GM21786 (cell line): ENCODE measurements around the gene GPR107.
"Not testable (repeated sequence)": the region's sequence is repeated elsewhere in the genome, so short reads cannot be mapped to it uniquely, and the experiment has no call there.

Experiments
- ATAC-seq: cut with Tn5 transposase; IDR thresholded peaks from one replicate; pipeline ENCODE4 v1.9.1; 2021; ENCODE audit not compliant: unreplicated experiment

The GPR107 gene

DNA sequence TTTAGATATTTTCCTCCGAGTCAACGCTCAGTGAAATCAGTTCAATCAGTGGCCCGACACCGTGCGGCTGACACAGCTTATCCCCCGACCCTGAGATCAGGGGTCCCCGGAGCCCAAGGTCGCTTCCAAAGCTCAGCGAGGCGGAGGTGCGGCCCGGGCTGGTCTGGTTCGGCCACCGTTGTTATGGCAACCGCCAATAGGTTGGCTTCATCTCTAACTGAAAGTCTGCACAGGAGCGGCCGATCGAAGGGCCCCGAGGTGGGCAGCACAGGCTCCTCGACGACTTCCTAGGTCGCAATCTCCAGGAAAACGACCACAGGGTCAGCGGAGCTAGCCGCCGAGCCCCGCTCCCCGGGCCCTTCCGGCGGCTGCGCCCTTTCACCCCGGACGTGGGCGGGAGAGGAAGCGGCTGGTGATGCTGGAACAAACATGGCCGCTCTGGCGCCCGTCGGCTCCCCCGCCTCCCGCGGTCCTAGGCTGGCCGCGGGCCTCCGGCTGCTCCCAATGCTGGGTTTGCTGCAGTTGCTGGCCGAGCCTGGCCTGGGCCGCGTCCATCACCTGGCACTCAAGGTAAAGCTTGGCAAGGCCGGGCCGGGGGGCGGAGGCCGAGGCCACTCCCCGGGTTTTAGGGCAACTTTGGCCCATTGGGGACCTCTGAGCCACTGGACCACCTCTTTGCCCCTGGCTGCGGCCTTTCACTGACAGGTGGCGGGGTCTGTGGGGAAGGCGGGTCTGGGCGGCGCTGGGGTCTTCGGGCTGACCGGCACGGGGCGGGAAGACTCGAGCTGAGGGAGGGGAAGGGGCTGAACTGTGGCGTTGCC, at the start of gene GPR107:
Gene GPR107, plus strand, starts transcription at position 403 of the 821 bp plus-strand sequence. Its CDS starts 27 bp downstream, at position 430.
- ATAC-seq: peak; percentile 63

DNA sequence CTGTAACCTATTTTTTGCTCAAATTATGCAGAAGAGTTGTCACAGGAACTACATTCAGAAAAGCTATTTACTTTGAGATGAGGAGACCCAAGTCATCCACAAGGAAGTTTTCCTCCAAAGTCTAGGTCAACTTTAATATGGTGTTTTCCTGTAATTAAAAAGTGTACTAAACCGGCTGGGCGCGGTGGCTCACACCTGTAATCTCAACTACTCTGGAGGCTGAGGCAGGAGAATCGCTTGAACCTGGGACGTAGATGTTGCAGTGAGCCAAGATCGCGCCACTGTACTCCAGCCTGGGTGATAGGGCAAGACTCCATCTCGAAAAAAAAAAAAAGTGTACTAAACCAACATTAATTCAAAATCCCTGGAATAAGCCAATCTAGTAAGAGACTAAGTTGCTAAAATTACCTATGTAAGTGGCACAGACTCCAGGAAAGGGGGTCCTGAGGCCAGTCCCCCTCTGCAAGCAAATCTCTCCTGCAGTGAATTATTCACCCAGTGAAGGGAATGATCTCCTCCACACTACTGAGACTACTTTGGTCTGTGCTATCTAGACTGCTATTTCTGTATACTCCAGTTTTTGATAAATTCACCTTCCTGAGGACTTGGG, 49.7 kb upstream of the GPR107 start:
- no peak for ATAC-seq

DNA sequence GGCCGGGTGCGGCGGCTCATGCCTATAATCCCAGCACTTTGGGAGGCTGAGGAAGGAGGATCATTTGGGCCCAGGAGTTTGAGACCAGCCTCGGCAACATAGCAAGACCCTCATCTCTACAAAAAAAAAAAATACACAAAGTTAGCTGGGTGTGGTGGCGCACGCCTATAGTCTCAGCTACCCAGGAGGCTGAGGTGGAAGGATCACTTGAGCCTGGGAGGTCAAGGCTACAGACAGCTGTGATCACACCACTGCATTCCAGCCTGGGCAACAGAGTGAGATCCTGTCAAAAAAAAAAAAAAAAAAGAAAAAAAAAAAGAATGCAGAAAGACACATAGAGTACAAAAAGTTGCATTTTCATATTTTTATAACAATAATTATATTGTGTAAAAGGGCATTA, 46.8 kb upstream of the GPR107 start:
- ATAC-seq: not testable (repeated sequence)

DNA sequence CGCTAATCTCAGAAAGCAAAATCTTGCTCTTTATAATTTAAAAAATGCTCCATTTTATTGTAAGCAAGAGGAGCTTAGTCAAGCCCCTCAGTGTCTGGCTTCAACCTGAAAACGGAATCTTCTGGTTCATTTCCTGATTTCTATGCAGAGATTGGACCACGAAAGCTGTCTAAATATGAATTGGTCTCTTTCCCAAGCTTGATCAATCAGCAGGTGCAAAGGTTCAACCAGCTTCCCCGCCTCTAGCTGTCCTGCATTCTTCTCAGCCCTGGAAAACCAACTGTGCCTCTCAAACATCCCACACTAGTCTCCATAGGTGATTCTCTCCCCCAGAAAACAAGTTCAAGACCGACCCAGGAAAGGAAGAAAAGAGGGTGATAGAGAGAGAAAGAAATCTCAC, 45.2 kb upstream of the GPR107 start:
- ATAC-seq: no peak

DNA sequence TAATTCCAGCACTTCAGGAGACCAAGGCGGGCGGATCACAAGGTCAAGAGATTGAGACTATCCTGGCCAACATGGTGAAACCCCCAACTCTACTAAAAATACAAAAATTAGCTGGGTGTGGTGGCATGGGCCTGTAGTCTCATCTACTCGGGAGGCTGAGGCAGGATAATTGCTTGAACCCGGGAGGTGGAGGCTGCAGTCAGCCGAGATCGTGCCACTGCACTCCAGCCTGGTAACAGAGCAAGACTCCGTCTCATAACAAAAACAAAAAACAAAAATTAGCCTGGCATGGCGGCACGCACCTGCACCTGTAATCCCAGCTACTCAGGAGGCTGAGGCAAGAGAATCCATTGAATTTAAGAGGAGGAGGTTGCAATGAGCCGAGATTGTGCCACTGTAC, 44.2 kb upstream of the GPR107 start:
- ATAC-seq: not testable (repeated sequence)

DNA sequence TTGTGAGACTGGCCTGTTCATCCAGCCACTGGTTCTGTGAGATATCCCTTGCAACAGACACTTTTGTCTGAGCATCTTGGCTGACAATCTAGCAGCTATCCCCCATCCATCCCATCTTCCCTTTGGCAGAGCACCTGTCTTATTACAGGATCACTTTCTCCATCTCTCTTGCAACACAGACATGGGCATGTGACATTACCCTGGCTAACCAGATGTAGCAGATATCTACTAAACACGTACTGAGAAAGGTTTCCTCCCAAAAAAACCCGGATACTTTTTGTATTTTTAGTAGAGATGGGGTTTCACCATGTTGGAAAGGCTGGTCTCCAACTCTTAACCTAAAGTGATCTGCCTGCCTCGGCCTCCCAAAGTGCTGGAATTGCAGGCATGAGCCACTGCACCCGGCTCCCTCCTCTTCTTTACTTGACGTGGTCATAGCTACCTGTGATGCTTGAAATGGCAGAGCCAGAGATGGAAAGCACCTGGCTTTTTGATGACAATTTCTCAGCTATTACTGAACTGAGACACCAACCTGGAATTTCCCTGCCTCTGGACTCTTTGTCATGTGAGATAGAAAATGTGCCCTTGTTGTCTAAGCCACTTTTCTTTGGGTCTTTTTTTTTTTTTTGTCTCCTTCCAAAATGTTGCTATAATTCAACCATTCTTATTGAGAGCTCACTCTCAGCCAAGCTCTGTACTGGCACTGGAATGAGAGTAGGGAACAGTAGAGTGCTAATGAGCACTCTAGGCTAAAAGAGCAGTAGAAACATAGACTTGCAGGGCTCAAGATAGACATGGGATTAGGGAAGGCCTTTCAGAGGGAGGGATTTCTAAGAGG, 43.3 kb upstream of the GPR107 start:
- no peak for ATAC-seq

DNA sequence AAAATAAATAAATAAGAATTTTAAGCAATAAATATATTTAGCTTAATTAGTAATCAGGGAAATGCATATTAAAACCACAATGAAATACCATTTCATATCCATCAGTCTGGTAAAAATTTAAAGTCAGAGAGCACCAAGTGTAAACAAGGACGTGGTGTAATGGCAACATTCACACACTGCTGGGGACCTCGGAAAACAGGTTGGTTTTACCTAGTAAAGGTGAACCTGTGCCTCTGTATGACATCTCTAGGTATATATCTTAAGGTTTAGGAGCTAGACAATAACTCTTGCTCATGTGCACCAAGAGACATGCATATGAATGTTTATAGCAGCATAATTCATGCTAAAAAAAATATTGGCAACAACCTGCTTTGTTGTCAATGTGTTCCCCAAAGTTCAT, 40.4 kb upstream of the GPR107 start:
- ATAC-seq: no peak

DNA sequence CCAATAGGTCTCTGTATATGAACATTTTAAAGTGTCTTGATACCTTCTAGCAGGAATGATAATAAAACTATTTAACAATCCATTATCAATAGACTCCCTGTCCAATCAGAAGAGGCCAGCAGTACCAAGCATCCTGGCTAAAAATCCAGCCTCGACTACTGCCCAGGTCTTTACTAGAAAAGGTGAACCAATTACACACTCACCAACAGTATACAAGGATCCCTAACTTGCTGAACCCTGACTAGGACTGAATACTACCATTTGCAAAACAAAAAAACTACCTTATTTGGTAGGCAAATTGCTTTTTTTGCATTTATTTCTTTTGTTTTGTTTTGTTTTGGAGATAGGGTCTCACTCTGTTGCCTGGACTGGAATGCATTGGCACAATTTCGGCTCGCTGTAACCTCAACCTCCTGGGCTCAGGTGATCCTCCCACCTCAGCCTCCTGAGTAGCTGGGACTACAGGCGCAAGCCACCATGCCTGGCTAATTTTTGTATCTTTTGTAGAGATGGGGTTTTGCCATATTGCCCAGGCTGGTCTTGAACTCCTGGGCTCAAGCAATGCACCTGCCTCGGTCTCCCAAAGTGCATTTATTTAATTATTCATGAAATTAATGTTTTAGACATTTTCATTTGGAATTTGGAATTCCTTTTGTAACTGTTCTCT, 38.2 kb upstream of the GPR107 start:
- ATAC-seq: no peak

DNA sequence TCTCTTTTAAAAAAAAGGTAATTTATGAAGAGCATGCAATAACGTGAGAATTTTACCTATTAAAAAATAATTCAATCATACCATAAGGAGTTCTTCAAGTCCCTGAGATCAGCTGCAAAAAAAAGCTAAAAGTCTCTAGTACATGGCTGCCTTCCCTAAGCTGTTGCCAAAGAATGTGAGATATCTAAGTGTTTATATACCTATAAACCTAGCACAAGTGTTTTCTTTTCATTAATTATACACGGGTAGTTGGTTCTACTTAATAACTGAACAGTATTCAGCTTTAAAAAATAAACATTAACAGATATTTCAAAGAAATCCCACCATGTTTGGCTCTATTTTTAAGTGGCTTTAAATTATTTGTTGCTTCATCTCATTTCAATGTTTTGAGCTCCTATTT, 36.6 kb upstream of the GPR107 start:
- ATAC-seq: no peak

DNA sequence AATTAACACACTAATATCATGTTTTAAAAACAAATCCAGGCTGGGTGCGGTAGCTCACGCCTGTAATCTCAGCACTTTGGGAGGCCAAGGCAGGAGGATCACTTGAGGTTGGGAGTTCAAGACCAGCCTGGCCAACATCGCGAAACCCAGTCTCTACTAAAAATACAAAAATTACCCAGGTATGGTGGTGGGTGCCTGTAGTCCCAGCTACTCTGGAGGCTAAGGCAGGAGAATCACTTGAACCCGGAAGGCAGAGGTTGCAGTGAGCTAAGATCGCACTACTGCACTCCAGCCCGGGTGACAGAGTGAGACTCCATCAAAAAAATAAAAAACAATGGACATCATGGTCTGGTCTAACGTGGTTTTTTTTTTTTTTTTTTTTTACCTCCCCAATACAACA, 36.2 kb upstream of the GPR107 start:
- ATAC-seq: not testable (repeated sequence)

DNA sequence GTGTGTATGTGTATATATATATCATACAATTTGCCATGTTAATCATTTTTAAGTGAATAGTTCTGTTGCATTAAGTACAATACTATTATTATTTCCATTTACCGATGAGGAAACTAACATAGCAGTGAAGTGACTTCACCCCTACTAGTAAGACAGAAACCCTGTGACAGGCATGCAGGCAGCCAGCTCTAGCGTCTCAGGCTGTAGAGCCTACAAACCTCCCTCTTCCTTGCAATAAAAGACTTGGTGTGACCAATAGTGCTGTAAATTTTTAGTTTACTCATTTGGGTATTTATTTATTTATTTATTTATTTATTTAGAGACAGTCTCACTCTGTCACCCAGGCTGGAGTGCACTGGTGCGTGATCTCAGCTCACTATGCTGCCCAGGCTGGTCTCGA, 35.4 kb upstream of the GPR107 start:
- ATAC-seq: no peak

DNA sequence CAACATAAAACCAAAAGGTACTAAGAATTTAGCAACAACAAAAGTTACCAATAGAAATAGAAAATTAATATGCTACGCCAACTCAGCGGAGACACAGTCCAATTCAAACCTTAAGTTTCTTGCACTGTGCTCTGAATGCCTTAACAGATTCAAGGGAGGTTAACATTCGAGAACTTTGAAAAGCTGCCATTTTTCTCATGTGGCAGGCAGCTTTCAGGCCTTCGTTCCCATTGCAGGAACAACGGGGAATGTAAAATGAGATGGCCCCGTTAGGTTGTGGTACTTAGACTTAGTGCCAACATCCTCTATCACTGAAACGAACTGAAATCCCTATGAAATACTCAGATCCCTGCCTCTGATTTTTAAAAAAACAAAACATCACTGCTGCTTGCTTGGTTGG, 33.1 kb upstream of the GPR107 start:
- ATAC-seq: no peak

DNA sequence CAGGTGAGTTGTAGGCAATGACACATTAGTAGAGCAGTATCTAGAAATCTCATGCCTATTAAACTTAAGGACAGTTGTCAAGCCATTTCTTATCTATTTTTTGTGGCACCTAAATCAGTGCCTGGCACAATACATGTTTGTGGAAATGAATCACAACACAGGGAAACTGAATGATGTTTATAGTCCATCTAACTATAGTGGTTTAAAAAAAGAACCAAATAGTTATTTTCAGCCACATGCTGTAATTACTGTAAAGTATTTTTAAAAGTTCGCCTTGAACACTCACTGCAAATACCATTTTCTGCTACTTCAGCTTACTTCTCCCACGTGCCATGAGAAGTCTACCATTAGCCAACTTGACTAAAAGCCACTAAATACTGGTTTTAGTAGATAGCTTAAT, 32.6 kb upstream of the GPR107 start:
- ATAC-seq: no peak

DNA sequence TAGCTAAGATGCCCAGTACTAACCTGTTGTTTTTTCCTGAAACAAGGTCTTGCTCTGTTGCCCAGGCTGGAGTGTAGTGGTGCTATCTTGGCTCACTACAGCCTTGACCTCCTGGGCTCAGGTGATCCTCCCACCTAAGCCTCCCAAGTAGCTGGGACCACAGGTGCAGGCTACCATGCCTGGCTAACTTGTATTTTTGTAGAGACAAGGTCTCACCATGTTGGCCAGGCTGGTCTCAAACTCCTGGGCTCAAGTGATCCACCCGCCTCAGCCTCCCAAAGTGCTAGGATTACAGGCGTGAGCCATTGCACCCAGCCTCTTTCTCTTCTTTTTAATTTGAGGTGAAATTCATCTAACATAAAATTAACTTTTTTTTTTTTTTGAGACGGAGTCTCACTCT, 31.9 kb upstream of the GPR107 start:
- ATAC-seq: not testable (repeated sequence)

DNA sequence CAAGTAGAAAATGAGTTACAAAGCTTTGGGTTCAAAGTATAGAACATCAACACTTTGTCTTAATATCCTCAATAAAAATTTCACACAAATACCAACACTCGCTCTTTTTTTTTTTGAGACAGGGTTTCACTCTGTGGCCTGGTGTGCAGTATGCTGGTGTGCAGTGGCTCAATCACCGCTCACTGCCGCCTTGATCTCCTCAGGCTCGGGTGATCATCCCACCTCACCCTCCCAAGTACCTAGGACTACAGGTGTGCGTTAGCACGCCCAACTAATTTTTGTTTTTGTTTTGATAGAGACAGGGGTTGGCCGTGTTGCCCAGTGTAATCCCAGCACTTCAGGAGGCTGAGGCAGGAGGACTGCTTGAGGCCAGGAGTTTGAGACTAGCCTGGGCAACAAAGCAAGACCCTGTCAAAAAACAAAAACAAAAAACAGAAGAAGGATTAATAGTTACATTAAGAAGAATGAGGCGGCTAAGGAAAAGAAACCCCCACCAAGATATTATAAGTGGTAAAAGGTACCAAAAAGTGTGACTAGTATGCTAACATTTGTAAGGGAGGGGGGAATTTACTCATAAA, 31.1 kb upstream of the GPR107 start:
- ATAC-seq: no peak

DNA sequence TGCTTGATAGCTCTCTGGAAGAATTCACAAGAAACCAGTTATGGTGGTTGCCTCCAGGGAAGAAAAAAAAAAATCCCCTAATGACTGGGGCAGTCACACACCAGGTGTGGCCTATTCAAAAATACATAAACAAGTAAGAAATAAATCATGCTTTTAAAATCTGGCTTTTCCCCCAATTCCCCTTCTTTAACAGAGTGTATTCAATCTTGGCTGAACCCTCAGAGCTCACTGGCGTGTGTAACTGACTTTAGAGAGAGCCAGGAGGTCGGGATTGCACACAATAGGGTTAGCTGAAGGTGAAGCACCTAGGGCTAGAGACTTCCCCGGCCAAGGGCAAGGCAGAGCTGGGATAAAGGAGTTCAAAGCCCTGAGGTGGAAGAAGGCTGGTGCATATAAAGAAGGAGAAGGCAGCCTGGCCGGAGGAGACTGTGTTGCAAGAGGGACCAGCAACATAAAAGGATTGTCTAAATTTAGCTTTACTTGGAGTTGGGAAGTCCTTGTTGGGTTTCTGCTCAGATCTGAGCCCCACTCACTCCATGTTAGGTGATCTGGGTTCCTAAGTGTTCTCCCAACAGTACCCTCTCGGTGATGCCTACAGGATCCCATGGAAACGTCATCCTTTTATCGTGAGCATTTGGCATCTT, 30.4 kb upstream of the GPR107 start:
- ATAC-seq: peak; percentile 52

DNA sequence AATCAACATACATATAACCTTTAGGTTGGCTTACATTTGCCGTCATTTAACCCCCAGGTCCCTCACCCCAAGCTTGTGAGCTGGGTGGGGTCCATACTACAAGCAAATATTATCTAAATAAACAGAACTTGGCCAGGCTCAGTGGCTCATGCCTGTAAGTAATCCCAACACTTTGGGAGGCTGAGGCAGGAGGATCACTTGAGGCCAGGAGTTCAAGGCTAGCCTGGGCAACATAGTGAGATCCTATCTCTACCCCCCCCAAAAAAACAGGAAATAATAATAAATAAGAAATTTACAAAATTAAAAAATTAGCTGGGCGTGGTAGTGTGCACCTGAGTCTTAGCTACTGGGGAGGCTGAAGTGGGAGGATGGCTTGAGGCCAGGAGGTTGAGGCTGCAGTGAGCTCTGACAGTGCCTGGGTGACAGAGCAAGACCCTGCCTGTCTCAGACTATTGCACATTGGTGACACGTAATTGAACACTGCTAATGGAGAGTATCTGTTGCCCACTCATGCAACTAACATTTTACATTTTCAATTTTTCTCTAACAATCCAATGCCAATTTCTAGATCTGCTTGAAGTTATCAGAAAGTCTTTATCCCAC, 29.6 kb upstream of the GPR107 start:
- ATAC-seq: no peak

DNA sequence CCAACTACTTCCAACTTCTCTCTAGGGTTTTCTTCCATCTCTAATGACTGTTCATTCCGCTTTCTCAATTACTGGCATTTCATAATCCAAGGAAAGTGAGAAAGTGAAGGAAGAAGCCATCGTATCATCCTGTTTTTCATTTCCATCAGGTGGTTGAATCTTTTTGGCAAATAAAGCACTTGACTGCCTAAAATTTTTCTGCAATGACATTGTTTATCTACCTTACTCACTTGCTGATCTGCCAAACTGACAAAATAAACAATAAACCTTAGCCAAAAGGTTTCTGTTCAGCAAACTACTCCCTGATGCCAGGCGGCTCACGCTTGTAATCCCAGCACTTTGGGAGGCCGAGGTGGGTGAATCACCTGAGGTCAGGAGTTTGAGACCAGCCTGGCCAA, 29.1 kb upstream of the GPR107 start:
- no peak for ATAC-seq

DNA sequence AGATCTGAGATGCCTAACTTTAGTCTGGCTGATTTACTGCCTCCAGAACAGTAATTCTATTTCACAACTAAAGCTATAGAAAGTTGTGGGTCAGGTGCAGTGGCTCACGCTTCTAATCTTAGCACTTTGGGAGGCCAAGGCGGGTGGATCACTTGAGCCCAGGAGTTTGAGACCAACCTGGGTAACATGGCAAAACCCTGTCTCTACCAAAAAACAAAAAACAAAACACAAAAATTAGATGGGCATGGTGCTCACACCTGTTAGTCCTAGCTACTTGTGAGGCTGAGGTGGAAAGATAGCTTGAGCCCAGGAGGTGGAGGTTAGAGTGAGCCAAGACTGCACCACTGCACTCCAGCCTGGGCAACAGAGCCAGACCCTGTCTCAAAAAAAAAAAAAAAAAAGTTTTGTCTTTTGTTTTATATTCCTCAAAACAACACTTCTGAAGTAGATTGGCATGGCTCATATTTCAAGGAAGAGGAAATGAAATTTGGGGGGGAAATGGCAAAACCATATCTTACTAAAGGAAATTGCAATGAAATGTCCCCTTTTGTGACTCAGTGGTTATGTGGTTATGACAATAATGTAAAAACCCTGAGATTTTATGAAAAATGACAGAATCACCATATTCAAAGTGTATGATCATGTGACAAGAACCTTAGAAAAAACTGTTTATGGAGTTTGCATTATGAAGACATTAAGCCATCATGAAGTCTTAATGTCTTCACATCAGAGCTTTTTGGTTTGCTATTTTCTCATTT, 26.9 kb upstream of the GPR107 start:
- ATAC-seq: no peak
